ENCODE measurements around the gene CCN6.

The CCN6 gene

GRCh38 chr6:112030206-112030960 is 23.5 kb upstream of the CCN6 start:
- ChIA-PET POLR2A (no interaction called here), CTCF (no interaction called here)
- TF ChIP-seq, protein P1, sequence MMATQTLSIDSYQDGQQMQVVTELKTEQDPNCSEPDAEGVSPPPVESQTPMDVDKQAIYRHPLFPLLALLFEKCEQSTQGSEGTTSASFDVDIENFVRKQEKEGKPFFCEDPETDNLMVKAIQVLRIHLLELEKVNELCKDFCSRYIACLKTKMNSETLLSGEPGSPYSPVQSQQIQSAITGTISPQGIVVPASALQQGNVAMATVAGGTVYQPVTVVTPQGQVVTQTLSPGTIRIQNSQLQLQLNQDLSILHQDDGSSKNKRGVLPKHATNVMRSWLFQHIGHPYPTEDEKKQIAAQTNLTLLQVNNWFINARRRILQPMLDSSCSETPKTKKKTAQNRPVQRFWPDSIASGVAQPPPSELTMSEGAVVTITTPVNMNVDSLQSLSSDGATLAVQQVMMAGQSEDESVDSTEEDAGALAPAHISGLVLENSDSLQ (IDR thresholded peaks at IDR 0.05), result no peak
- TF ChIP-seq FOXA1 (IDR thresholded peaks at IDR 0.05), result no peak
- TF ChIP-seq CTBP1 (IDR thresholded peaks at IDR 0.05; ENCODE audit: borderline replicate concordance), result no peak
- no peak for TF ChIP-seq LEF1 (IDR thresholded peaks at IDR 0.05; ENCODE audit: borderline replicate concordance)
- TF ChIP-seq SP1 (IDR thresholded peaks at IDR 0.05), result no peak
- no peak for TF ChIP-seq BHLHE40 (IDR thresholded peaks at IDR 0.05; ENCODE audit: borderline replicate concordance)
- no peak for TF ChIP-seq ELF4 (IDR thresholded peaks at IDR 0.05)
- TF ChIP-seq ZNF384 (IDR thresholded peaks at IDR 0.05), result no peak
- no peak for TF ChIP-seq TARDBP (IDR thresholded peaks at IDR 0.05)
- no peak for DNase-seq (ENCODE audit: extremely low spot score)

DNA sequence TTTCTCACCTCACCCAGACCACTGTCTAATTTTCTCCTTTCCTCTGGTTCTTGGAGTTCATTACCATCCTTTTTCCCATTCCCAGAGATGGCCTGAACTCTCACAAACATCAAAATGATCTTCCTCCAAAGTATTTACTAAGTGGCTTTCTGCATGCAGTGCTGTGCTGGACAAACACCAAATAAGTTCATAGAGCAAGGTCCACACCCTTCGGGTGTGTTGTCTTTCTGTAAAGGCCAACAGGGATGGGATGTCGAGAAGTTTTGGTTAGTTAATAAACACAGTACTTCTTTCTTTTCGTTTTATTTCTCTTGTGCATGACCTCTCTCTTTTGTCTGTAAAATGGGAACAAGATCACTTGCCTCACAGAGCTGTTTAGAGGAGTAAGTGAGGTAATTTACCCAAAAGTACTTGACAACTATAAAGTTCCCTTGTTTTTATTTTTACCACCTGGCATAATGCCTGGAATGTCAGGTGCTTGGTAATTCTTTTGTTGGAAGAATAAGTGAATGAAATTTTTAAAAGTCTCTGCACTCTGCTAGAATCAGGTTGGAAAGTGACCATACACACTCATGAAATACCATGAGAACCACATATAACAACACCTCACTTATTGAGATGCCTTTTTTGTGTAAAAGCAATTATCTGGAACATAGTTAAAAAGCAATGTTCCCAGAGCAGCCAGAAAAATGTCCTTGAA is 22.8 kb upstream of the CCN6 start:
- TF ChIP-seq SUZ12 (IDR thresholded peaks at IDR 0.05) (no peak), SP1 (IDR thresholded peaks at IDR 0.05) (no peak), ARNT (IDR thresholded peaks at IDR 0.05) (no peak), HDGF (IDR thresholded peaks at IDR 0.05; ENCODE audit: borderline replicate concordance) (no peak), ZNF384 (IDR thresholded peaks at IDR 0.05) (no peak), FOXA1 (IDR thresholded peaks at IDR 0.05) (no peak), TARDBP (IDR thresholded peaks at IDR 0.05) (no peak), FOXM1 (IDR thresholded peaks at IDR 0.05; ENCODE audit: borderline replicate concordance) (no peak), NFRKB (IDR thresholded peaks at IDR 0.05) (no peak), BHLHE40 (IDR thresholded peaks at IDR 0.05; ENCODE audit: borderline replicate concordance) (no peak)
- DNase-seq (ENCODE audit: extremely low spot score), result no peak
- CTCF ChIA-PET, result no interaction called here
- POLR2A ChIA-PET, result no interaction called here

DNA sequence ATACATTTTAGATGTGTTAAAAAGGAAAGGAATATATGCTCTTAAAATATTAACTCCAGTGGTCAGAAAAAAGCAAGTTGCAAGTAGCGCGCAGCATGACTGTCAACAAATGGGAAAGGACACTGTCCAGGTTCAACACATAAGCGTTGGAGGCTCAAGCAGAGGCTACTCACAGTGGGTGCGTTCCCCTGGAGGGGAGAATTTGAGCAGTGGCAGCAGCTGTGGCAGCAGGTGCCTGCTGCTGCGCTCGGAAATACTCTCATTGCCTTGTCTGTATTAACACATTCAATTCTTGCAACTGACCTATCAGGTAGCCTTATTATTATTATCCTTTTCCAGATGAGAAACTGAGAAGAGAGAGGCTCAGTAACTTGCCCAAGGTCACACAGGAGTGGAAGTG is 21.9 kb upstream of the CCN6 start:
- no peak for TF ChIP-seq FOXA1 (IDR thresholded peaks at IDR 0.05)
- TF ChIP-seq FOXM1 (IDR thresholded peaks at IDR 0.05; ENCODE audit: borderline replicate concordance), result no peak
- TF ChIP-seq LEF1 (IDR thresholded peaks at IDR 0.05; ENCODE audit: borderline replicate concordance), result no peak
- no peak for TF ChIP-seq HDGF (IDR thresholded peaks at IDR 0.05; ENCODE audit: borderline replicate concordance)
- TF ChIP-seq ARNT (IDR thresholded peaks at IDR 0.05), result no peak
- no peak for TF ChIP-seq TARDBP (IDR thresholded peaks at IDR 0.05)
- no peak for TF ChIP-seq FOXK2 (IDR thresholded peaks at IDR 0.05)
- TF ChIP-seq BHLHE40 (IDR thresholded peaks at IDR 0.05; ENCODE audit: borderline replicate concordance), result no peak
- no peak for TF ChIP-seq NFRKB (IDR thresholded peaks at IDR 0.05)
- no peak for TF ChIP-seq SUZ12 (IDR thresholded peaks at IDR 0.05)
- no peak for TF ChIP-seq ZNF384 (IDR thresholded peaks at IDR 0.05)
- TF ChIP-seq L3MBTL2 (conservative IDR thresholded peaks at IDR 0.05), result no peak
- no peak for TF ChIP-seq ELF4 (IDR thresholded peaks at IDR 0.05)
- TF ChIP-seq, protein P1 (IDR thresholded peaks at IDR 0.05), result no peak
- TF ChIP-seq CTBP1 (IDR thresholded peaks at IDR 0.05; ENCODE audit: borderline replicate concordance), result no peak
- TF ChIP-seq SP1 (IDR thresholded peaks at IDR 0.05), result no peak
- no peak for DNase-seq (ENCODE audit: extremely low spot score)
- POLR2A ChIA-PET, result no interaction called here
- CTCF ChIA-PET, result interaction anchor here (0.5 to 1.4 kb wide), 2 partner anchors 11 to 12 kb away, joined by 3 to 4 read pairs; no protein-coding TSS in a partner anchor

DNA sequence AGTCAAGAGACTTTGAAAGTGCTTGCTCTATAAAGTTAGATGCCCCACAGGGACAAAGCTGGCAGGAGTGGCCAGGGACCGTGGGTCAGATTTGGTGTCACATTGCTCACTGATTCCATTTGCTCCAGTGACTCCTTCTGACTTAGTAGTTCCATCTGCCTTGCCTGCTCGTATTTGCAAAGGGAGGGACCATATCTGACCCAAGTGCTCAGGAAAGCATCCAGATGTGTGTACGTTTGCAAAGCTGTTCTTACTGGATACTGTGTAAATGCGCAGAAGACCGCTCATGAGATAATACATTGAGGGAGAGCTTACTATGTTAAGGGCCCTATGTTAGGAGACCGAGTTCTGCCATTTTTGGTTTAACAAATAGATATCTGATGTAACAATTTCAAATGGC is 21.2 kb upstream of the CCN6 start:
- ChIA-PET CTCF (interaction anchor here (0.6 to 1.4 kb wide), 3 partner anchors 10 to 315 kb away, joined by 4 to 11 read pairs (median 4); no protein-coding TSS in a partner anchor), POLR2A (no interaction called here)
- TF ChIP-seq ARNT (IDR thresholded peaks at IDR 0.05), result no peak
- no peak for TF ChIP-seq ZNF384 (IDR thresholded peaks at IDR 0.05)
- no peak for TF ChIP-seq L3MBTL2 (conservative IDR thresholded peaks at IDR 0.05)
- TF ChIP-seq ELF4 (IDR thresholded peaks at IDR 0.05), result no peak
- TF ChIP-seq LEF1 (IDR thresholded peaks at IDR 0.05; ENCODE audit: borderline replicate concordance), result no peak
- no peak for TF ChIP-seq CTBP1 (IDR thresholded peaks at IDR 0.05; ENCODE audit: borderline replicate concordance)
- TF ChIP-seq SUZ12 (IDR thresholded peaks at IDR 0.05), result no peak
- no peak for TF ChIP-seq BHLHE40 (IDR thresholded peaks at IDR 0.05; ENCODE audit: borderline replicate concordance)
- TF ChIP-seq, protein P1 (IDR thresholded peaks at IDR 0.05), result no peak
- TF ChIP-seq NFRKB (IDR thresholded peaks at IDR 0.05), result no peak
- TF ChIP-seq TARDBP (IDR thresholded peaks at IDR 0.05), result no peak
- DNase-seq (ENCODE audit: extremely low spot score), result no peak

- no peak for TF ChIP-seq L3MBTL2 (conservative IDR thresholded peaks at IDR 0.05)
- no peak for TF ChIP-seq SP1 (IDR thresholded peaks at IDR 0.05)
- no peak for TF ChIP-seq ELF4 (IDR thresholded peaks at IDR 0.05)
- TF ChIP-seq HDGF (IDR thresholded peaks at IDR 0.05; ENCODE audit: borderline replicate concordance), result no peak
- no peak for TF ChIP-seq CTBP1 (IDR thresholded peaks at IDR 0.05; ENCODE audit: borderline replicate concordance)
- TF ChIP-seq ARNT (IDR thresholded peaks at IDR 0.05), result no peak
- TF ChIP-seq FOXM1 (IDR thresholded peaks at IDR 0.05; ENCODE audit: borderline replicate concordance), result no peak
- TF ChIP-seq LEF1 (IDR thresholded peaks at IDR 0.05; ENCODE audit: borderline replicate concordance), result no peak
- no peak for TF ChIP-seq FOXA1 (IDR thresholded peaks at IDR 0.05)
- TF ChIP-seq FOXK2 (IDR thresholded peaks at IDR 0.05), result no peak
- TF ChIP-seq TARDBP (IDR thresholded peaks at IDR 0.05), result no peak
- TF ChIP-seq NFRKB (IDR thresholded peaks at IDR 0.05), result no peak
- TF ChIP-seq, protein P1 (IDR thresholded peaks at IDR 0.05), result no peak
- TF ChIP-seq SUZ12 (IDR thresholded peaks at IDR 0.05), result no peak
- TF ChIP-seq BHLHE40 (IDR thresholded peaks at IDR 0.05; ENCODE audit: borderline replicate concordance), result no peak
- no peak for TF ChIP-seq ZNF384 (IDR thresholded peaks at IDR 0.05)
- POLR2A ChIA-PET, result no interaction called here
- DNase-seq (ENCODE audit: extremely low spot score), result no peak
- CTCF ChIA-PET, result no interaction called here
These were observed 19.9 kb upstream of the CCN6 start for GRCh38 chr6:112033791-112034615.

Measured in HEK293T (cell line).